Stomach (tissue), 9 donors: Measurements from ENCODE around the gene TTC7B. TPM values are rescaled to one million over a fixed set of nuclear protein-coding genes. Genes with fewer than 3 reads are reported as not detected.

ENCODE experiments used
- DNase-seq, 2 donors: peaks; one replicate each; pipeline versions ENCODE4 v3.0.0 to v3.0.0-alpha.2; 2013 to 2019
- H3K27ac ChIP-seq, 5 donors: fragments of 200-600 bp in 4 of 5; sonication (generic) in 4 of 5; one replicate each; pipeline ENCODE4 v1.5.1; 2013 to 2019; ENCODE audit warnings: mild to moderate bottlenecking in 1 of 5, moderate library complexity in 1 of 5
- H3K27me3 ChIP-seq, 3 donors: fragments of 200-600 bp; sonication (generic); one replicate each; pipeline ENCODE4 v1.5.1; 2017 to 2019; ENCODE audit warnings: mixed run types in 1 of 3
- H3K36me3 ChIP-seq, 4 donors: fragments of 200-600 bp; sonication (generic); 1 replicate in 3 of 4; 2 replicates in 1 of 4; pipeline ENCODE4 v1.5.1; 2016 to 2019
- H3K4me1 ChIP-seq, 4 donors: fragments of 200-600 bp; sonication (generic); one replicate each; pipeline ENCODE4 v1.5.1; 2016 to 2019
- H3K4me3 ChIP-seq, 4 donors: fragments of 200-600 bp; sonication (generic) in 3 of 4; one replicate each; pipeline ENCODE4 v1.5.1; 2016 to 2019; ENCODE audit warnings: mild to moderate bottlenecking in 1 of 4
- H3K9me3 ChIP-seq, 4 donors: fragments of 200-600 bp; sonication (generic); one replicate each; pipeline ENCODE4 v1.5.1; 2016 to 2019
- CTCF ChIP-seq, 7 experiments: fragments of 450-650 bp in 4 of 7; fragments of 200-600 bp in 3 of 7; sonication (generic) in 3 of 7; IDR thresholded peaks; one replicate each; pipeline ENCODE4 v1.5.1; 2016 to 2019; ENCODE audit warnings: antibody characterized with exemption in 7 of 7, control low read depth in 2 of 7, mild to moderate bottlenecking in 1 of 7
- EP300 ChIP-seq: sonication (generic); formaldehyde crosslinking; IDR thresholded peaks from one replicate; pipeline ENCODE4 v1.6.1; 2017; ENCODE audit warnings: antibody characterized with exemption
- POLR2A ChIP-seq, 4 donors: fragments of 450-650 bp; IDR thresholded peaks; one replicate each; pipeline ENCODE4 v1.6.1; 2016; ENCODE audit warnings: antibody characterized with exemption in 4 of 4, control low read depth in 2 of 4, mild to moderate bottlenecking in 1 of 4, moderate library complexity in 1 of 4
- POLR2AphosphoS5 ChIP-seq, 3 donors: sonication (generic); formaldehyde crosslinking; IDR thresholded peaks; one replicate each; pipeline ENCODE4 v1.6.1; 2016; ENCODE audit warnings: antibody characterized with exemption in 3 of 3
- WGBS, 5 donors: extraction: QIAGEN DNeasy Blood & Tissue Kit in 3 of 5; methylation state at CpG; one replicate each; pipeline versions ENCODE4 v1.1.5 to v1.1.7; 2013 to 2018; 5-methylcytosine and 5-hydroxymethylcytosine counted together
- intact Hi-C: fragments of 100-400 bp; cut with DNase I; formaldehyde crosslinking; loops from one replicate; pipeline ENCODE4 v1.15.1; 2023; ENCODE audit warnings: low total_unique reads
- polyA plus RNA-seq, 3 donors: library from polyadenylated mRNA; stranded (reverse); fragments of 200-250 nt; gene quantifications; one replicate each; pipeline ENCODE4 v1.2.3, GENCODE V29; 2013
- total RNA-seq, 5 donors: library from RNA; depleted of rRNA; stranded (reverse); fragments of >200 nt; gene quantifications; one replicate each; pipeline versions ENCODE4 v1.1.0 to v1.2.3, GENCODE V29; 2014 to 2016
- donor health status: healthy with polysubstance abuse.
- donor health status: Bipolar disorder and iron deficiency.
- donor health status: healthy.

The TTC7B gene
- total and polyA plus RNA-seq, 8 donors, result 6.8 to 110 (median 17.7) TPM

- intact Hi-C loops, result no loop called here
- no peak for DNase-seq
- H3K27ac ChIP-seq, result peak overlapping the region; percentile 81 to 91 (median 86)
- no peak for TF ChIP-seq POLR2AphosphoS5 (IDR thresholded peaks at IDR 0.05)
- TF ChIP-seq POLR2A (IDR thresholded peaks at IDR 0.05), result no peak
- H3K4me1 ChIP-seq, result peaks cover 37 to 77% (median 69%) of the 10 kb centered on the region in 4 donors
- WGBS, 5 donors, result 40 to 60% (median 57%) methylated on average over 7 to 9 of the region's 9 CpGs
- H3K9me3 ChIP-seq, result no peaks in the 10 kb centered on the region
- H3K27me3 ChIP-seq, result peaks cover 0 to 7% (median 0%) of the 10 kb centered on the region in 3 donors
- H3K36me3 ChIP-seq, result no peaks in the 10 kb centered on the region
- H3K4me3 ChIP-seq, result no peak overlapping the region
These were observed 304.4 kb downstream of the TTC7B start for GRCh38 chr14:90511795-90512328.

GRCh38 chr14:90511252-90511651, 305.0 kb downstream of the TTC7B start:
- no peak for DNase-seq
- H3K27me3 ChIP-seq, result peaks cover 0 to 7% (median 0%) of the 10 kb centered on the region in 3 donors
- intact Hi-C loops, result no loop called here
- no peaks in the 10 kb centered on the region for H3K9me3 ChIP-seq
- WGBS, 5 donors, result 73 to 100% (median 78%) methylated on average over 4 of the region's 4 CpGs
- peaks cover 36 to 71% (median 64%) of the 10 kb centered on the region in 4 donors for H3K4me1 ChIP-seq
- H3K27ac ChIP-seq, result peak overlapping the region; percentile 54 to 87 (median 84)
- no peaks in the 10 kb centered on the region for H3K36me3 ChIP-seq
- H3K4me3 ChIP-seq, result no peak overlapping the region
- TF ChIP-seq CTCF (IDR thresholded peaks at IDR 0.05), result no peak
- TF ChIP-seq EP300, result no peak
- no peak for TF ChIP-seq POLR2AphosphoS5 (IDR thresholded peaks at IDR 0.05)
- no peak for TF ChIP-seq POLR2A (IDR thresholded peaks at IDR 0.05)

GRCh38 chr14:90510159-90510558, 306.1 kb downstream of the TTC7B start:
- H3K27ac ChIP-seq, result peak overlapping the region; percentile 26 to 87 (median 81)
- no peaks in the 10 kb centered on the region for H3K36me3 ChIP-seq
- 34 to 59% (median 56%) methylated on average over 8 to 9 of the region's 9 CpGs for WGBS, 5 donors
- no peak overlapping the region for H3K4me3 ChIP-seq
- peaks cover 0 to 7% (median 0%) of the 10 kb centered on the region in 3 donors for H3K27me3 ChIP-seq
- TF ChIP-seq POLR2A (IDR thresholded peaks at IDR 0.05) (no peak), EP300 (no peak), POLR2AphosphoS5 (IDR thresholded peaks at IDR 0.05) (peak in 1 of 3 donors; percentile 43), CTCF (IDR thresholded peaks at IDR 0.05) (no peak)
- peaks cover 36 to 64% (median 59%) of the 10 kb centered on the region in 4 donors for H3K4me1 ChIP-seq
- no peaks in the 10 kb centered on the region for H3K9me3 ChIP-seq
- intact Hi-C loops, result no loop called here
- peak; percentile 79 to 88 for DNase-seq

- no peak for DNase-seq
- peaks cover 0 to 7% (median 0%) of the 10 kb centered on the region in 3 donors for H3K27me3 ChIP-seq
- no peaks in the 10 kb centered on the region for H3K36me3 ChIP-seq
- peaks cover 36 to 60% (median 56%) of the 10 kb centered on the region in 4 donors for H3K4me1 ChIP-seq
- peak overlapping the region in 4 of 5 donors; percentile 49 to 87 (median 84) for H3K27ac ChIP-seq
- TF ChIP-seq POLR2A (IDR thresholded peaks at IDR 0.05) (no peak), POLR2AphosphoS5 (IDR thresholded peaks at IDR 0.05) (no peak), EP300 (no peak), CTCF (IDR thresholded peaks at IDR 0.05) (no peak)
- WGBS, 5 donors, result 61 to 73% (median 69%) methylated on average over 5 of the region's 5 CpGs
- no peaks in the 10 kb centered on the region for H3K9me3 ChIP-seq
- H3K4me3 ChIP-seq, result no peak overlapping the region
- intact Hi-C loops, result no loop called here
These were observed 306.8 kb downstream of the TTC7B start for GRCh38 chr14:90509403-90509802.
